A673 (cell line): ENCODE measurements around the gene PRR20B.
"Not testable (repeated sequence)": the region's sequence is repeated elsewhere in the genome, so short reads cannot be mapped to it uniquely, and the experiment has no call there.

Experiments
- CTCF ChIP-seq: fragments of 300-800, 200-600 bp; sonication (generic); conservative IDR thresholded peaks from 2 replicates; pipeline ENCODE4 v1.5.1; 2017; ENCODE audit warnings: low read depth, mild to moderate bottlenecking, antibody characterized with exemption, low read length, moderate library complexity, mixed read lengths
- EZH2 ChIP-seq: fragments of 200-600 bp; sonication (generic); IDR thresholded peaks from 2 replicates; pipeline ENCODE4 v1.6.1; 2017; ENCODE audit warnings: borderline replicate concordance, low read depth, mild to moderate bottlenecking, mixed read lengths, antibody characterized with exemption, low read length; ENCODE audit not compliant: poor library complexity, severe bottlenecking

- TF ChIP-seq CTCF, EZH2: not testable (repeated sequence)
These were observed 818 bp downstream of the PRR20B start for GRCh38 chr13:57148106-57148505.
